Osteocyte (in vitro differentiated cells): ENCODE data around the gene ADAMTSL3. TPM values are rescaled to one million over a fixed set of nuclear protein-coding genes. Genes with fewer than 3 reads are reported as not detected.
A peak's percentile ranks its signal among the peaks of the same experiment; 100 is the strongest.
"Not testable (repeated sequence)": the region's sequence is repeated elsewhere in the genome, so short reads cannot be mapped to it uniquely, and the experiment has no call there.

ENCODE experiments used
- DNase-seq: peaks from one replicate; pipeline ENCODE4 v3.0.0; 2021; ENCODE audit warnings: mixed read lengths; ENCODE audit not compliant: unreplicated experiment; ENCODE audit errors: extremely low spot score
- H3K27ac Mint-ChIP-seq: one replicate; pipeline ENCODE4 v1.8.0; 2021; ENCODE audit warnings: mild to moderate bottlenecking, mixed read lengths; ENCODE audit not compliant: unreplicated experiment
- H3K27me3 Mint-ChIP-seq: one replicate; pipeline ENCODE4 v1.8.0; 2021; ENCODE audit warnings: mixed read lengths; ENCODE audit not compliant: unreplicated experiment
- H3K36me3 Mint-ChIP-seq: one replicate; pipeline ENCODE4 v1.8.0; 2021; ENCODE audit warnings: mixed read lengths; ENCODE audit not compliant: unreplicated experiment
- H3K4me1 Mint-ChIP-seq: one replicate; pipeline ENCODE4 v1.8.0; 2021; ENCODE audit warnings: mixed read lengths; ENCODE audit not compliant: unreplicated experiment
- H3K4me3 Mint-ChIP-seq: one replicate; pipeline ENCODE4 v1.8.0; 2021; ENCODE audit warnings: mild to moderate bottlenecking, moderate library complexity, mixed read lengths; ENCODE audit not compliant: unreplicated experiment
- H3K9me3 Mint-ChIP-seq: one replicate; pipeline ENCODE4 v1.8.0; 2021; ENCODE audit warnings: mixed read lengths; ENCODE audit not compliant: unreplicated experiment
- total RNA-seq: library from RNA; stranded (reverse); gene quantifications from 2 replicates; pipeline ENCODE4 v1.2.1, GENCODE V29; 2021
- TF ChIP-seq, protein P1 (sequence below): fragments of 200-600 bp; sonication (generic); IDR thresholded peaks from 2 replicates; pipeline ENCODE4 v1.5.0; 2021; ENCODE audit warnings: antibody characterized with exemption, mild to moderate bottlenecking, moderate library complexity

ADAMTSL3 gene
- total RNA-seq, 1 donor from 2014 or later, result not detected

DNA sequence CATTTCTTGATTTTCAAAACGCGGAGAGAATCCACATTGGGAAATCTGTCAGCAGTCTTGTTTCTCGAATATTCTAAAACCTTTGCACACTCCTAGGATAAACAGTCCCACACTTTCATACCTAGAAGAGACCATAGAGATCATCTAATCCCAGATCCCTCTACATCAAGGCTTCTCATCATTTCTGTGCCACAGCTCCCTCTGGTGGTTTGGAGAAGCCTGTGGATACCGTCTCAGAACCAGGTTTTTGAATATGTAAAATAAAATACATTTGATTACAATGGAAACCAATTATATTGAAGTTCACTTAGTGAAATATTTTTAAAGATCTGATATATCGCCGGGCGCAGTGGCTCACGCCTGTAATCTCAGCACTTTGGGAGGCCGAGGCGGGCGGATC, 369.7 kb downstream of the ADAMTSL3 start:
- H3K4me1 Mint-ChIP-seq, result no peaks in the 10 kb centered on the region
- no peaks in the 10 kb centered on the region for H3K36me3 Mint-ChIP-seq
- H3K4me3 Mint-ChIP-seq, result no peak overlapping the region
- TF ChIP-seq, protein P1, sequence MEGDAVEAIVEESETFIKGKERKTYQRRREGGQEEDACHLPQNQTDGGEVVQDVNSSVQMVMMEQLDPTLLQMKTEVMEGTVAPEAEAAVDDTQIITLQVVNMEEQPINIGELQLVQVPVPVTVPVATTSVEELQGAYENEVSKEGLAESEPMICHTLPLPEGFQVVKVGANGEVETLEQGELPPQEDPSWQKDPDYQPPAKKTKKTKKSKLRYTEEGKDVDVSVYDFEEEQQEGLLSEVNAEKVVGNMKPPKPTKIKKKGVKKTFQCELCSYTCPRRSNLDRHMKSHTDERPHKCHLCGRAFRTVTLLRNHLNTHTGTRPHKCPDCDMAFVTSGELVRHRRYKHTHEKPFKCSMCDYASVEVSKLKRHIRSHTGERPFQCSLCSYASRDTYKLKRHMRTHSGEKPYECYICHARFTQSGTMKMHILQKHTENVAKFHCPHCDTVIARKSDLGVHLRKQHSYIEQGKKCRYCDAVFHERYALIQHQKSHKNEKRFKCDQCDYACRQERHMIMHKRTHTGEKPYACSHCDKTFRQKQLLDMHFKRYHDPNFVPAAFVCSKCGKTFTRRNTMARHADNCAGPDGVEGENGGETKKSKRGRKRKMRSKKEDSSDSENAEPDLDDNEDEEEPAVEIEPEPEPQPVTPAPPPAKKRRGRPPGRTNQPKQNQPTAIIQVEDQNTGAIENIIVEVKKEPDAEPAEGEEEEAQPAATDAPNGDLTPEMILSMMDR, result peak; percentile 16
- H3K9me3 Mint-ChIP-seq, result peaks cover 9% of the 10 kb centered on the region
- no peak overlapping the region for H3K27ac Mint-ChIP-seq
- H3K27me3 Mint-ChIP-seq, result no peaks in the 10 kb centered on the region
- no peak for DNase-seq

DNA sequence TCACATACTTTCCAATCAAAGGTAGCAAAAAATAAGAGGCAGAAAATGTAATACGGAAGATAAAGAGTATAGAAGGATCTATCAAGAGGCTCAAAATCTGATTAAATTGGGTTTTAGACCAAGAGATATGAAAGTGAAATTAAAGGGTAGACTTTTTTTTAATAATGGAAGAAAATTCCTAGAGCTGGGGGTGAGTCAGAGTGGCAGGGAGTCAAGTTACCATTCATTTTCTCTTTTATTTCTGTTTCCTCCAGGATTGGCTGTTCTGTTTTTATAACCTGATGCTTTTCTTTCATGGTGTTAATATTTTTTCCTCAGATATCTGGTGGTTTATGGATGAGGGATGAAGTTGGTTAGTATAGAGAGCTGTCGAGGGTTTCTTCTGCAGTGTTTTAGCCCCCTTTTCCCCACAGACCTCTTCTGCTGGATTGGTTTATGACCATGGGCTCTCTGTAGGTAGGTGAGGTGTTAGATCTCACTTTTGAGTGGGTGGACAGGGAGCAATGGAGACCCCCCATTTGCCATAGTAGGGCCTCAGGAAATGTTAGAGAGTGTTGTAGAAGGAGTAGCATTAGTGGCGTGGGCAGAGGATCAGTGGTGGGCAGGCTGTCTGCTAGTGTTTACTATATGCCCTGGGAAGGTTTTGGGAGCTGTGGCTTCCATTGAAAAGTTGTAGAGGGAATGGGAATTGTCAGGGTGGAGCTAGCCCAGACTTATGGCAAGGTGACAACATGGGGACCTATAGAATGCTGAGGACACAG, 380.1 kb downstream of the ADAMTSL3 start:
- no peaks in the 10 kb centered on the region for H3K4me1 Mint-ChIP-seq
- H3K27me3 Mint-ChIP-seq, result no peaks in the 10 kb centered on the region
- DNase-seq, result no peak
- no peaks in the 10 kb centered on the region for H3K36me3 Mint-ChIP-seq
- H3K9me3 Mint-ChIP-seq, result peaks cover 6% of the 10 kb centered on the region
- H3K27ac Mint-ChIP-seq, result no peak overlapping the region
- H3K4me3 Mint-ChIP-seq, result no peak overlapping the region
- TF ChIP-seq, protein P1, result no peak

DNA sequence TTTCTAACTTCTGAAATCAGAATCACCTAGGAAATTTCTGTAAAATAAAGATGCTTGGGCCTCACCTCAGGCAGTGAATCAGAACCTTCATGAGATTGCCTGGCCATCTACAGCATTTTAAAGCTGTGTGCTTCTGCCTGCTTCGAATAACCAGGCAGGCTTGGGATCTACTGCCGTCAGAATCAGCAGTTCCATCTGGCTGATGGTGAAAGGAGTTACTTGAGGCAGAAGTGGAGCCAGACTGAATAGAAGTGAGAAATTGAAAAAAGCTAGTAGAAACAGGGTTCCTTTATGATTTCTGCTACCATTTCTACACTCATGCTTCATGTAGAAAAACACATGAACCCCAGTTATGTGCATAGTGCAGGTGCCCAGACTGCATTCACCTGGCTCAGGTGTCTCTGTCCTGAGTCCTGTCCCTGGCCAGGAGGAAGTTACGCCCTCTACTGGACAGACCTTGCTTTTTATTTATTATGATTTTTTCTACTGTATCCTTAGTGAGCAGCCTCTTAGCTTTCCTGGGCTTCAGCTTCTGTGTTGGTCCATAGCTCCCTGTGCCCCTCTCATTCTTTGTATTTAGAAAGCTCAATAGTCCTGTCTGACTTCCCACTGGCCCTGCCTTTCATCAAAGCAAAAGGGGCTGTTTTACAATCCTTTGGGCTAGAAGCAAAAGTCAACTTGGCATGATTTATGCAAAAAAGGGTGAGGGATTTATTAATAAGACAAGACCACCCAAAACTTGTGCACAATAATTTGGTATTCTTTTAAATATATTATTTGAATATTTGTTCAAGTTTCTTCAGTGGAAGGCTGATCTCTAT, 380.9 kb downstream of the ADAMTSL3 start:
- TF ChIP-seq, protein P1, result no peak
- H3K9me3 Mint-ChIP-seq, result no peaks in the 10 kb centered on the region
- no peaks in the 10 kb centered on the region for H3K4me1 Mint-ChIP-seq
- no peaks in the 10 kb centered on the region for H3K27me3 Mint-ChIP-seq
- DNase-seq, result no peak
- no peak overlapping the region for H3K27ac Mint-ChIP-seq
- no peaks in the 10 kb centered on the region for H3K36me3 Mint-ChIP-seq
- H3K4me3 Mint-ChIP-seq, result no peak overlapping the region

DNA sequence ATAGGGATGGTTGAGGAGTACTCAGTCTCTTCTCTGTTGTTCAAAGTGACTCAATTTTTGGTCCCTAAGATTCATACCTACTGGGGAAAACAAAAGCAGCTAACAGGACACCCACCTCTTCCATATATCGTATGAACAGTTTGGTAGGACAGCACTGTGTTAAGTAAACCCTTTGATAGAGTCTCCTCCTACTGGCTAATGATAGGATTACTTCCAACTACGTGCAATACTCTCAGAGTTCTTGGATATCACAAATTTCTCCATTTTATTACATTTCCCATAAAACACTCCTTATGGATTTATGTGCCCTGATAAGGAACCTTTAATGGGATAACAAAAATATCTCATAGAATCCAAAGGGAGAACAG, 381.5 kb downstream of the ADAMTSL3 start:
- TF ChIP-seq, protein P1, result peak; percentile 31
- H3K9me3 Mint-ChIP-seq, result no peaks in the 10 kb centered on the region
- no peak for DNase-seq
- no peak overlapping the region for H3K4me3 Mint-ChIP-seq
- no peak overlapping the region for H3K27ac Mint-ChIP-seq
- peaks cover 2% of the 10 kb centered on the region for H3K27me3 Mint-ChIP-seq
- no peaks in the 10 kb centered on the region for H3K36me3 Mint-ChIP-seq
- H3K4me1 Mint-ChIP-seq, result no peaks in the 10 kb centered on the region

DNA sequence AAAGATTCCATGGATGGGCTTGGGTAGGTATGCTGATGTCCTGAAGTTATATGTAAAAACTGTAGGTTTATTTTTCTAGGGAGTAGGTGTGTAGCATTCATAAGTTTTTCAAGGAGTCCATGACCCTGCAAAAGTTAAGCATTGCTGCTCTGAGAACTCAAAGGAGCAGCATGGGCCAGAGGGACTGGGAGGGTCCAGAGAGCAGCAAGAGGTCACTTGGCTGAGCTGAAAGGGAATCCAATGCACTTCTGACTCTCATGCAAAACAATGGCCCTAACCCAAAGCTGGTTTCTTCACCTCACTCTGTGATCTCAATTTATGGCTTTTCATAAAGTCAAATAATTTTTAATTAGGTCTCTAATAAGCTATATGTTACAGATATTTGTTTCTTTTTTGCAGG, 383.4 kb downstream of the ADAMTSL3 start:
- DNase-seq, result no peak
- Mint-ChIP-seq H3K27ac (no peak overlapping the region), H3K4me1 (no peaks in the 10 kb centered on the region), H3K9me3 (no peaks in the 10 kb centered on the region), H3K36me3 (no peaks in the 10 kb centered on the region), H3K27me3 (peaks cover 2% of the 10 kb centered on the region), H3K4me3 (no peak overlapping the region)
- TF ChIP-seq, protein P1, result no peak

DNA sequence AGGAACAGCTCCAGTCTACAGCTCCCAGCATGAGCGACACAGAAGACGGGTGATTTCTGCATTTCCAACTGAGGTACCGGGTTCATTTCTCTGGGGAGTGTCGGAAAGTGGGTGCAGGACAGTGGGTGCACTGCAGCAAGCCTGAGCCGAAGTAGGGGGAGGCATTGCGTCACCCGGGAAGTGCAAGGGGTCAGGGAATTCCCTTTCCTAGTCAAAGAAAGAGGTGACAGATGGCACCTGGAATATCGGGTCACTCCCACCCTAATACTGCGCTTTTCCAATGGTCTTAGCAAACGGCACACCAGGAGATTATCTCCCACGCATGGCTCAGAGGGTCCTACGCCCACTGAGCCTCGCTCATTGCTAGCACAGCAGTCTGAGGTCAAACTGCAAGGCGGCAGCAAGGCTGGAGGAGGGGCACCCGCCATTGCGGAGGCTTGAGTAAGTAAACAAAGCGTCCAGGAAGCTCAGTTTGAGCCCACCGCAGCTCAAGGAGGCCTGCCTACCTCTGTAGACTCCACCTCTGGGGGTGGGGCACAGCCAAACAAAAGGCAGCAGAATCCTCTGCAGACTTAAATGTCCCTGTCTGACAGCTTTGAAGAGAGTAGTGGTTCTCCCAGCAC, 388.6 kb downstream of the ADAMTSL3 start:
- H3K27me3 Mint-ChIP-seq, H3K4me3 Mint-ChIP-seq, H3K36me3 Mint-ChIP-seq, H3K4me1 Mint-ChIP-seq, DNase-seq, H3K27ac Mint-ChIP-seq, H3K9me3 Mint-ChIP-seq: not testable (repeated sequence)
